ENCODE results near the gene TENM3.

DNA sequence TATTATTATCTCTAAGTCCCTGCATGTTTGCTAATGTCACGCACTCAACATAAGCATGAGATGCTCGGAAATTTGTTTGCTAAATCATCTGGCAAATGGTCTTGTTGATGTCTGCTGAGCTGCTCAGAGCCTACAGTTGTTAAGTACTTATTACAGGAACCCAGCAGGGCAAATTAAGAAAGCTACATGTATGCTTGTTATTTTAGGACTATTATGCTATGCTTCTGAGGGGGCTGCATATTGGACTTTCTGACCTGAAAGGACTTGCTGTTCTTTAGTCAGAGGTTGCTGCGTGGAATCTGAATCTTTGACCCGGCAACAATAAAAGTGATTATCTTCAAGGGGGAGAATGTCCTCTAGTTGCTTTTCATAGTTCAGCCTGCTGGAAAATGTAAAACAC is 36.3 kb upstream of the TENM3 start:
- no peak for TF ChIP-seq EZH2 (IDR thresholded peaks at IDR 0.05)
- TF ChIP-seq FOXP2 (optimal IDR thresholded peaks at IDR 0.05; ENCODE audit: control extremely low read depth, extremely low read length, insufficient read depth), result no peak
